ENCODE data around the gene MOV10L1.

DNA sequence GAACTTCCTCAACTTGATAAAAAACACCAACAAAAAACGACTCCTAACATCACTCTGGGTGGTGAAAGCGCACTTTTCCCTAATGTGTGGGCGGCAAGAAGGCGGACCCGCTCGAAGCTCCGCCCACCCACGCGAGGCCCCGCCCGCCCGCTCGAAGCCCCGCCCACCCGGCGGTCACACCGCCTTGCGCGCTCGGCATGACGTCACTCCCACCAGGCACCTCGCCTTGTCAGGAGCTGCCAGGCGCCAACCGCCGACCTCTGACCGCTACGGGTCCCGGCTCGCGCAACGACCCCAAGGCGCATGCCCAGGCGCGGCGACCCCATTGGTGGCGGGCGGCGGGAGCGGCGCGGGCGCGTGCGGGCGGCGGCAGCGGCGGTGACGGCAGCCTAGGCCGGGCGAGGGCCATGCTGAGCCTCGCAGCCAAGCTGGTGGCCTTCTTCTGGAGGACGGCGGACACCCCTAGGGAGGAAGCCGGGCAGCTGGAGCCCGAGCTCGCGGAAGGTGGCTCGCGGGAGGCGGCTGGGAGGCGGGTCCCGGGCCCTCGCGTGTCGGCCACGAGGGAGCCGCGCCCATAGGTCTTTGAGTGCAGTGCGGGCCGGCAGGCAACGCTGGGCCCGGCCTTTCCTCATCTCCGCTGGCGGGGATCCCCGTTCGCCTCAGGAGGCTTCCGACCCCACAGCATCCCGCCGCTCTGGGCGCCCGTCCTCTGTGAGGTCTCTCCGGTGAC is at the start of gene MOV10L1:
- TF ChIP-seq EZH2 (IDR thresholded peaks at IDR 0.05; ENCODE audit: borderline replicate concordance, low read depth, low read length, poor library complexity, severe bottlenecking): no peak
- TF ChIP-seq CTCF (conservative IDR thresholded peaks at IDR 0.05; ENCODE audit: low read depth, low read length): no peak
